ENCODE results near the gene FOXRED2.
A peak's percentile ranks its signal among the peaks of the same experiment; 100 is the strongest.
"Not testable (repeated sequence)": the region's sequence is repeated elsewhere in the genome, so short reads cannot be mapped to it uniquely, and the experiment has no call there.

FOXRED2 gene

DNA sequence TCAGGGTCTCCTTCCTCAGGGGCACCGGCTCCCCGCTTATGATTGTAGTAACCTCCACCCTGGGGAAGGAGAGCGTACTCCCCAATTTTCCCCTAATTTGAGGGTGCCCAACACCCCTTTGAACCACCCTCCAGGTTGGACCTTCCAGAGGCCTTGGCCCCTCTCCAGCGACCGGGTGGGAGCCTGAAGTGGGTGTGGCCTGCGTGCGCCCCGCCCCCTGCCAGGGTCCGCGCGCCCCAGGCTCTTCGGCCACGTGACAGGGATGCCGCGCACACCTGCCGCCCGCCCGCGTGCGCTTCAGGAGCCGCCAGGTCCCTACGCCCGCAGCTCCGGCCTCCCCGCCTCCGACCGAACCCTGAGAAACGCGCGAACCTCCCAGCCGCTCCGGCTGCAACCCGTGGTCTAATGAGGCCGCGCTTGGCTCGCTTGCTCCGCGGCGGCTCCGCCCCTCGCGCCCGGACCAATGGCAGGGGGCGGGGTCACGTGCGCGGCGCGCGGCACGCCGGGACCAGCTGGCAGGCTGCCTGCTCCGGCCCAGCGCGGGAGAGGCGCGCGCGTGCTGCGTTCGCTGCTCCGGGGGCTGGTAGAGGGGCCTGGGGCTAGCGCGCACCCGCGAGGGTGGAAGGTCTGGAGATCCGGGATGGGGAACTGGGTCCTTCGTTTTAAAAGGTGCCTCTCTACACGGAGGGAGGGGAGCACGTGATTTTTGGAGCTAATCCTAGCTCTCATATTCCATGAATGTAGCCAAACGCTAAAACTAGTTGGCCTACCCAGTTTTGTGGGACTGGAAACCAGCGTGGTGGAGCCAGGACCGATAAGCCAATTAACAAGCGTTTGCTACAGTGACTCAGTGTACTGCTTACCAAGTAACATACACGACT lies at the start of gene FOXRED2:
Gene FOXRED2, minus strand, starts transcription at position 404 of the 881 bp plus-strand sequence. CDS start 618 bp downstream, outside the sequence.
- peak; percentile 46 for DNase-seq

DNA sequence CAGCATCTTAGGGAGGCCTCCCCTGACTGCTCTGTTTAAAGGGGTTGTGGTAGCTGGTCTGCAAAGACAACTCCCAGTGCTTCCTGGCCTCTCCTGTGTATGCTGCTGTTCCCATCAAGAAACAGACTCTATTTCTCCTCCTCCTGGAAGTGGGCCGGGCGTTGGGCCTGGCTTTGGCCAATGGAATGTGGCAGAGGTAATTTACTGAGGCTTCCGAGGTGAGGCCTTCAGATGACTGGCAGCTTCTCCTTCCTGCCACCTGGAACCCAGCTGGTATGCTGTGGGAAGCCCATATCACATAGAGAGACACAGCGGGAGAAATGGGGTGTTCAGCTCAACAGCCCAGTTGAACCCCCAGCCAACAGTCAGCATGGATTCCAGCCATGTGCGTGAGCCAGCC lies 47.3 kb upstream of the FOXRED2 start:
- no peak for DNase-seq

DNA sequence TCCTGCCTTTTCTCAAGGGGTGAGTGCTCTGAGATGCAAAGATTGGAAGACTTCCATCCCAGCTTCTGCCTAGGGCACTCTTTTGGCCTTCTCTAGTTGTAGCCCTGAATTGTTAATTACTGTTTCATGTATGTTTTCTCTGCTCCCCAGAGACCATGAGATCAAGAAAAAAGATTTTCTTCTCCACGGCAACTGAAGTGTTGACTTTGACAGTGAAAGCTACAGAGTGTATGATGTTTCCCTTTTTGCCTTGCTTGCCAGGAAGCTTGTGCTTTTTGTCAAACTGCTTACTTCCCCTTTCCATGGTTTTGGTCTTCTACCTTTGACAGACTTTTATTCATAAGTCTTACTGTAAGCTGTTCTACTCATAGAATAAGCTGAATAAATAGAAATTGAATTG lies 45.4 kb upstream of the FOXRED2 start:
- DNase-seq, result no peak

DNA sequence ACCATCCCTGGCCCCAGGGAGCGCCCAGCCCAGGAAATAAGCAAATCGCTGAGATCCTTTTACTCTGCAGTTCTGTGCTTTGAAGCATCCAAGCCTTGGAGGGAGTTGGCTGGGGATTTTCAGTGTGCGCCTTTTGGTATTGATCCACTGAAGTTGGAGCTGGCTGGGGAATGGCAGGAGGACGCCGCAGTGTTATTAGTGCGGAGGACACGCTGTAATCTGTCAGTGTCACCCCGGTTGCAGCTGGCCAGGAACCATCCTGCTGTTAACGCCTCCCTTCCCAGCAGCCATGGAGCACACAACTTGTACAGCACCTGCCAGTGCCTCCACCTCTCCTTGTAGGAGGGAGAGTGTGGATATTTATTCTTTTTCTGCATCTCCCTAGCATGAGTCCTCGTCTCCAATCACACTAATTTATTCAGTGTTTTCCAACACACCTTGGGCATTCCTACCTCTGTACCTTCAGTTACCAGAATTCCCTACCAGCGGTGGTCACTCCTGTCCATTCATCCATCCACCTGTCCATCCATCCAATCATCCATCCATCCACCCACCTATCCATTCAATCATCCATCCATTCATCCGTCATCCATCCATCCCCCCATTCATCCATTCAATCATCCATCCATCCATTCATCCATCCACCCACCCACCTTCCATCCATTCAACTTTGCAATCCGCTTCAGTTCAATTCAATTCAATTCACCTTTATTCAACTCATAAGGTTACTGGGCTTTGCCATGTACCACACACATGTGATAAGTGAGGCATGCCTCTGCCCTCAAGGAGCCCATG lies 44.1 kb upstream of the FOXRED2 start:
- no peak for DNase-seq

DNA sequence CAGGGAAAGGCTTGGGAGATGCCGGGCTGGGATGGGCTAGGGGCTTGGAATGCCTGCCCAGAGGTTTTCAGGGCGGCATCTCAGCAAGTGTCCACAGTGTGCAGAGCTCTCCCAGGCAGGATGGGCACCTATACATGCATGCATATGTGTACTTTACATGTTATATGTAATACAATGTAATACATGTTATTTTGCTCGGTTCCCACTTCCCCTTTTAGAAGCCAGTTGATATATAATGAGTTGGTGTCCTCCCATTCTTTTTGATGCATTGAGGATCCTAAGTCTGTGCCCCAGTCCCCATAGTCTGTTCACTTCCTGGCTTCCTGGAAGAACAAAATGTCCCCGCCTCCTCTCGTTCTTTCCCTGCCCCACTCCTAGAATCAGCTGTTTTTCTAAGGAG lies 42.2 kb upstream of the FOXRED2 start:
- no peak for DNase-seq

DNA sequence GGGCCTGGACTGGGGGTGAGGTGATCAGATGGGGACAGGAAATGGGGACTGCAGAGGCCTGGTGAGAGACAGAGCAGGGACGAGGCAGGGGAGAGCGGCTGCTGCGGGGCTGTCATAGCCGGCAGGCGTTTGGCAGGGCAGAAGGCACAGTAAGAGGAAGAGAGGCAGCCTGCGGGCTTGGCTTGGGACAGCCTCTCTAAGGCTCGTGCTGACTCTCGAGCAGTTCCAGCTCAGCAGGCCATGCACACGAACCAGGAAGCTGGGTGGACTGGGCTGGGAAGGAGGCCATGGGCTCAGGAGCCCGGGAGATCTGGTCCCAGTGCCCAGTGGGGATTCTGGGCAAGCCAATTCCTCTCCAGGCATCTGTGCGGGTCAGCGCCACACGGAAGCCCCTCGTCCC lies 41.8 kb upstream of the FOXRED2 start:
- DNase-seq, result no peak

DNA sequence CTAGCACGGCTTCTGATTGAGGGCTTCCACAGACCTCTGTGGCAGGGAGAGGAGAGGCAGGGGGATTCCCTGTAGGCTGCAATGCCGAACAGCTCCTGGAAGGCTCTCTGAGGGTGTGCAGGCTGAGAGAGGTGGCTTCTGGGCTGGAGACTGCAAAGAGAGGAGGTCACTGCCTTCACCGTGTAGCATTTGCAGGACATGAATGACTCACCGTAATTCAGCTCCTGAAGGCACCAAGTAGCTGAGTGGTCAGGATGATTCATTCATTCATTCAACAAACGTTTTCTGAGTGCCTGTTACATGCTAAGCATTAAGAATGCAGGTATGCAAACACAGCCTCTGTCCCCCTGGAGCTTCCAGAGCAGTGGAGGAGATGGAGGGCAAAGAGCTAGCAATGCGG lies 40.1 kb upstream of the FOXRED2 start:
- DNase-seq, result no peak

DNA sequence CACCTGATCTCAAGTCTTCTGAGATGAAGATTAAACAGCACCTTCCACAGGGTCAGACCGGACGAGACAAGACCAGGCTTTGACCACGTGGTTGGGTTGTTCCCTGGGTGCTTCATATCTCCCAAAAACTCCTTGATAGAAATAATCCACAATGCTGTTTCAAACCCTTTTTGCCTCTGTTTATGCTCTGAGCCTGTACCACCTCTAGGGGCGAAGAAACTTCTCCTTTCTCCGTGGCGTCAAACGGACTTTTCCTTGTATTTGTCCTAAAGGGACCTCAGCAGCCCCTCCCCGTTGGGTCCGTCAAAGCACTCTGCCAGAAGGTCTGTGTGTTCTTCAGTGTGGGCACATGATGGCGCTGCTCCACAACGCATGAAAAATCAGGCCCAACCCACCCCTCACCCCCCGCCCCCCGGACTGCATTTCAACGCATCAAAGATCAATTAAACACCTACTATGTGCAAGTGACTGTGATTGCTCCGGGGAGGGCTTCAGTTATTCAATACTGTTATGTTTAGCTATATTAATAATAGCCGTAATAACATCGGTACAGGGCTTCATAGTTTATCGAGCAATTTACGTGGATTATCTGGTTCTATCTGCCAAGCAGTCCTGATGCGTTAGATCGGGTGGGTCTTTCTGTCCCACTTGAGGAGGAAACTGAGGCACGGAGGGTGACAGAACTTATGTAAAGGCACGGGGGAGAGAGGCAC lies 39.4 kb upstream of the FOXRED2 start:
- DNase-seq, result no peak

DNA sequence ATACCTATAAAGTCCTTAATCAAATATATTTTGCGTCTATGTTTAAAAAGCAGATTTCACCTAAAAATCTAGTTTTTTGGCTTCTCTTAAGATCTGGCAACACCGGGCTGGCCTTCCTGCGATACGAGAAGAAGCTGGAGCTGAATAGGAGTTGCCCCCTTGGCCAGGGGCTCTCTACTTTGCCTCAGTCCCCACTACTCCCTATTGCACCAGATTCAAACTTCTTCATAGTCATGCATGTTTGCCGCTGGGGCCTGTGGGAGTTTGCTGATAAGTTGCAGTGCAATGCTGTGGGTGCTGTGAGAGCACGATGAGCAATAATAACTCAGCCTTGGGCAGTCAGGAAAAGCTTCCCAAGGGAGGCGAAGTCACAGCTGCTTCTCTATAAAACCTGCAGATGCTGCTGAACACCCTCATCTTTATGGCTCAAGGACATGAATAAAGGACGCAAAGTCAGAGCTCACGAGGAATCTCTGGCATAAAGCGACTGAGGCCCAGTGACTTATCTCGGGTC lies 37.3 kb upstream of the FOXRED2 start:
- no peak for DNase-seq

DNA sequence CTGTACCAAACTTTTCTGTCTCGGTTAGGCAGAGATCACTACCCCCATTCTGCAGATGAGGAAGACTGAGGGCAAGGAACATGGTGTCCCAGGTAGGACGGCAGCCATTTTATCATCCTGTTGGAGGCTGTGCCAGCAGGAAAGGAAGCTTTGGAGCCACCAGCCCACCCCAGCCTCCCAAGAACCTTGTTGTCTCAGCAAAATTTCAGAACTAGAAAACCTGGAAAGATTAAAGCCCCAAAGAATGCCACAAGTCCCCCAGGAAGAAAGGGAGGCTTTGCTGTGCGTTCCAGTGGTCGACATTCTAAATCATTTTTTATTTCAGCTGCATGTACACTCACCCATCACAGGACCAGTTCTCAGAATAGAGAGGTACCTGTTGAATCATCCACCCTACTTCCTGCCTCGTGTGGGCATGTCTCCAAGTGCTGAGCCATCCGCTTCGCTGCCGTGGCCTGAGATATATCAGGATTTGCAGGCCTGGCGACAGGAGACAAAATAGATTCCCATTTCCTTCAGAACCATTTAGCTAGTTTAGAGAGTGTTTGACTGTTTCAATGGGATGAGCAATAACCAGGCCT lies 35.1 kb upstream of the FOXRED2 start:
- DNase-seq, result no peak

DNA sequence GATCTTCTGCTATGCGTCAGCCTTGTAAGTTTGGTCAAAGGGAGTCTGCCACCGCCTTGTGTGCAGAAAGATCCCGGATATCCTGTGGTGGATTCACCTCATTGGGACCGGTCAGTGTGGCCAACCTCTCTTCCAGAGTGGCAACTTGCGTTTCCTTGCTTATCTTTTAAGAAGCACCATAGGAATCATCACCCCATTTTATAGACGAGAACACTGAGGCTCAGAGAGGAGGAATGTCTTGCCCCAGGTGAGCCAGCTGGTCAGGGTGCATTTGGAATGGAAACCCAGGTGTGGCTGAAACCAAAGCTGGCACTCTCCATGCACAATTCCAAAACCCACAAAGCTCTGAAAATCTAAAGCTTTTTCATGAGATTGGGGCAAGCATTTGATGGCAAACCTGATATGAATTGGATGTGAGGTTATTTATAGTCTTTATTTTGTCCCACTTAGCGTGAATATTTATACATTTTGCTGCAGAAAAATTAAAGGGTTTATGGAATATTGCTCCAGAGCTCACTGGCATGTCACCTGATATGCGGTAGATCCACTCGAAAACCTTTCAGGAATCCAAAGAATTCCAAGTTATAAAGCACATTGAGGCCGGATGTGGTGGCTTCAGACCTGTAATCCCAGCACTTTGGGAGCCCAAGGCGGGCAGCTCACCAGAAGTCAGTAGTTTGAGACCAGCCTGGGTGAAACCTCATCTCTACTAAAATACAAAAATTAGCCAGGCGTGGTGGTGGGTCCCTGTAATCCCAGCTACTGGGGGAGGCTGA lies 34.2 kb upstream of the FOXRED2 start:
- no peak for DNase-seq

DNA sequence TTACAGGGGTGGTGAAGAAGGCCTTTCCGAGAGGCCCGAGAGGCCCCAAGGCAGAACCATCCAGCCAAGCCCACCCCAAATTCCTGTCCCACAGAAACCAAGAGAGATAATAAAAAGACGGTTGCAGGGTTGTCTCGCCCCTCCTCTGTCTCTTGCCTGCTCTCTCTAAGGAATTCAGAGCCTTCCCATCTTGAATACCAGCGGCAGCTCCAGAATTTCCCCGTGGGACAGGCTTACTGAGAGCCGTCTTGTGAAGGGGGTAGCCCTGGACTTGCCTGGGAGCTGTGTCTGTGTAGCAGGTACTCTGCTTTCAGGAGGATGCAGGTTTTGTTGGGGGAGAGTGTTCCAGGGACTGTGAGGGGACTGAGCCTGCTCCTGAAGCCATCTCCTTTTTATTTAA lies 31.7 kb upstream of the FOXRED2 start:
- no peak for DNase-seq

DNA sequence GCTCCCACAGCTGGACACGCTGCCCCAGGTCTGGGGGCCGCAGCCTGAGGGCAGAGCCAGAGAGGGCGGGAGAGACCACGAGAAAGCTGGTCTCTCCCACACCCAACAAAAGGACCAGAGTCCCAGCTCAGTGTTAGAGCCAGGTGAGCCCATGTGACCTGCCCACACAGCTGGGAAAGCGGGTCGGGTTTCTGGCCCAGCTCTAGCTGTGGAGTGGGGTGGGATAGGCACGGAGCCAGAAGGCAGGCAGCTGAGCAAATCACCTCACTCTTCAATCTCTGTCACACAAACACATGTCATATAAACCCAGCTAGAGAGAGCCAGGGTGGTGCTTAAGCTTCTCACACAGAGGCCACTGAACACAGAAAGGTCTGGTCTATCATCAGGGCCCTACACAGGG lies 29.9 kb upstream of the FOXRED2 start:
- DNase-seq, result peak; percentile 70

DNA sequence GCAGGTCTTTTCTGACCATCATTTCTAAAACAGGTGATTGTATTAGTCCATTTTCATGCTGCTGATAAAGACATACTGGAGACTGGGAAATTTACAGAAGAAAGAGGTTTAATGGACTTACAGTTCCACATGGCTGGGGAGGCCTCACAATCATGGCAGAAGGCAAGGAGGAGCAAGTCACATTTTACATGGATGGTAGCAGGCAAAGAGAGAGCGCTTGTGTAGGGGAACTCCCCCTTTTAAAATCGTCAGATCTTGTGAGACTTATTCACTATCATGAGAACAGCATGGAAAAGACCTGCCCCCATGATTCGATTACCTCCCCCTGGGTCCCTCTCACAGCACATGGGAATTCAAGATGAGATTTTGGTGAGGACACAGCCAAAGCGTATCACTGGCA lies 26.5 kb upstream of the FOXRED2 start:
- not testable (repeated sequence) for DNase-seq

DNA sequence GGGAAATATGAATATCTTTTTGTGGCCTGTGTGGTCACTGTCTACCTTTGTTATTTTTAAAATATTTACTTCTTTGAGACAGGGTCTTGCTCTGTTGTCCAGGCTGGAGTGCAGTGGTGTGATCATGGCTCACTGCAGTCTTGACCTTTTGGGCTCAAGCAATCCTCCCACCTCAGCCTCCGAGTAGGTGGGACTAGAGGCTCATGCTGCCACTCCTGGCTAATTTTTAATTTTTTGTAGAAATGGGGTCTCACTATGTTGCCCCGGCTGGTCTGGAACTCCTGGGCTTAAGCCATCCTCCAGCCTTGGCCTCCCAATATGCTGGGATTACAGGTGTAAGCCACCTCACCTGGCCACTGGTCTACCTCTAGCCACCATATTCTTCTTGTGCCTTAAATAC lies 25.6 kb upstream of the FOXRED2 start:
- no peak for DNase-seq

DNA sequence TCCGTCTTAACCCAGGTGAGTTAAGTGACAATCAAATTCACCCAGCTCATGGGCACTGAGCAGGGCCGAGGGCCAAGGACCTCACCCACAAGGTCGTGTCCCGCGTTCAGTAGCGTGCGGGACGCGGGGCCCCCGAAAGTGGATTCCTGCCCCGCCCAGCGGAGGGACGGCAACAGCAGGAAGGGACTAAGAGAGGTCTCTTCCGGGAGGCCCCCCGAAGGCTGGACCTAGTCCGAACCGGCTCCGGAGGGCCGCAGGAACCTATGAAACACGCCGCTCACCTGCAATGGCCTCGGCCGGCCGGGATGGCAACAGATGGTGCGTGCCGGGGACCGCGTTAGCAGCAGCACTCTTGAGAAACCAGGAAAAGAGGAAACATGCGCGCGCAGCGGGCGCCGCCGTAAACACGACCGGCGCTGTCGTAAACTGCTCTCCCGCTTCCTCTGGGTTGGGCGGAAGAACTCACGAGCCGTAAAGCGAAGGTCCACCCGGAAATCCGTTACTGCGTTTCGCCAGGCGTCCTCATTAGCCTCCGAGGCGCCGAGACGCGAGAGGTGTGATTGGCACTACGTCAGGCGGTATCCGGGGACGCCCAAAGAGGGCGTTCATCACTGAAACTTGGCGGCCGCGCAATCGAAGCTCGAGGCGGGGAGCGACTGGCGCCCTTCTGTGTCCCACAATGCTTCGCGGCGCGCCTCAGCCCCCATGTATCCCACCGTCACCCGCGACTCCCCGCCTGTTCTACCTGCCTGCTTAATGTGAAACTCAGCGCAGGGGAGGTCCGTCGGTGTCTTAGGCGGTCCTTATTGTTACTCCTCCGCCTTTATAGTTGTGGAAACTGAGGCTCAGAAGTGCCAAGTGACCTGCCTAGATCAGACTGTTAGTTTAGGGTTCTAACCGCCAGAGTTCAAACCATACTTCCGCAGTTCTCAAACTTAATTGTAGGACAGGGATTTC lies 22.2 kb upstream of the FOXRED2 start, which contains the start of gene EIF3D:
Gene EIF3D, minus strand, starts transcription at position 372 of the 957 bp plus-strand sequence. CDS start 3,045 bp downstream, outside the sequence.
- peak; percentile 93 for DNase-seq

DNA sequence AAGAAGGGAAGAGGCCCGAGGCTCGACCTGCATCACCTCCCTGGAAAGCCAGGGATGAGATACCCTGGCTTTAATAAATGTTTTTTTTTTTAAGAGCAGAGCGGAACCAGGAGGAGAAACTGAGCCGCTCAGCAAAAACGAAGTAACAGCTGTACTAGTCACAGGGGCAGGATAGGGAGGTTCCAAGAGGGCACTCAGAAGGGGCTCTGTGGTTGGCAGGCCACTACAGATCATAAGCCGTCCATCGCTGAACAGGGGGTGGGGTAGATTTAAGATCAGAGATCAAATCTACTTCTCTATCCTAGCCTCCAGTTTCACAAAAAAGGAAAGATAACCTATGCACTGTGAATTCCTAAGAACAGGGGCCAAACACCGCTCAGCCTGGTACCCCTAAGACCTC lies 21.5 kb upstream of the FOXRED2 start:
- no peak for DNase-seq

DNA sequence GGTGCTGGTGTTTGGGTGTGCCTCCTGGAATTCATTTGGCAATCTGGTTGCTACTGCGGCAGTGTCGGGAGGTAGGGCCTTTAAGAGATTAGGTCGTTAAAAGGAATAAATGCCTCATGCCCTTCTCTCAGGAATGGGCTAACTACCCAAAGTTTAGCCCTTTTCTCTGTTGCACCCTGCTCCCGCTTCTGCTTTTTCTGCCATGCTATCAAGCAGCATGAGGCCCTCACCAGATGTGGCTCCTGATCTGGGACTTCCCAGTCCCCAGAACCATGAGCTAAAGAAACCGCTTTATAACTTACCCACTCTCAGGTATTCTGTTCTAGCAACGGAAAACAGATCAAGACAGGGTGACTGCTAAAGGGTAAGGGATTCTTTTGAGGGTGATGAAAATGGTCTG lies 15.8 kb upstream of the FOXRED2 start:
- no peak for DNase-seq

DNA sequence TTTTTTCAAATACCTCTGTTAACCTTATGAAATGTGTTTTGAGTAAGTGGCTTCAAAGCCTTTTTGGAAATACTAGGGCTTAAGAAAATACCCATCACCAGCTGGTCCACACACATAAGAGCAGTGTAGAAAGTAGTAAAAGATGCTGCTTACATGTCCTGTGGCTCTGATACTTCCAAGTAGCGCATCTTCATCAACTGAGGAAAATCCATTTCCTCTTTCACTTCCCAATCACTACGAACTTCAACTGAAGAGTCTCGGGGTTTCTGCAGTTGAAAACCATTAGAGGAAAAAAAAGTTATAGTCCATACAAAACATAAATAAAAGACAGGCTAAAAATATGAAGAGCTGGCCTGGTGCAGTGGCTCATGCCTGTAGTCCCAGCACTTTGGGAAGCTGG lies 13.6 kb upstream of the FOXRED2 start:
- no peak for DNase-seq

DNA sequence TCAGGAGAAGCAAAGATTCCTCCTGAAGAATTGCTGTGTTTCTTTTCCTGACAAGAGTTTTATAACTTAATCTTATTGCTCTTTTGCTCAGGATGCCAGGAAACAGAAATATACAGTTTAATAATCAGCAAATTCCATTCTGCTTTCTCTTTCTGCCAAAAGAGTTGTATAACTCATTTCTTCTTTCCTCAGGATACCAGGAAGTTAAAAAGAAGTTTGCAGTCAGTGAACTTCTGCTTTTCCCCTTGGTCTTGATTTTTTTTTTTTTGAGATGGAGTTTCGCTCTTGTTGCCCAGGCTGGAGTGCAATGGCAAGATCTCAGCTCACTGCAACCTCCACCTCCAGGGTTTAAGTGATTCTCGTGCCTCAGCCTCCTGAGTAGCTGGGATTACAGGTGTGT lies 13.1 kb upstream of the FOXRED2 start:
- not testable (repeated sequence) for DNase-seq

DNA sequence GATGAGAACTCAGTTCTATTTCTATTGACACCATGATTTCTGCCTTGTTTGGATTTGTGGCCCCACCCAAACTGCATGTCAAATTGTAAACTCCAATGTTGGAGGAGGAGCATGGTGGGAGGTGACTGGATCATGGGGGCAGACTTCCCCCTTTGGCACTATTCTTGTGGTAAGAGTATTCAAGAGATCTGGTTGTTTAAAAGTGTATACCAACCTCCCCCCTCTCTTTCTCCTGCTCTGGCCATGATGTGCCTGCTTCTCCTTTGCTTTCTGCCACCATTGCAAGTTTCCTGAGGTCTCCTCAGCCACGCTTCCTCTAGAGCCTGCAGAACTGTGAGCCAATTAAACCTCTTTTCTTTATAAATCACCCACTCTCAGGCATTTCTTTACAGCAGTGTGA lies 7.9 kb upstream of the FOXRED2 start:
- no peak for DNase-seq
